H1 (cell line): ENCODE data around the gene TBC1D17. TPM values are rescaled to one million over a fixed set of nuclear protein-coding genes. Genes with fewer than 3 reads are reported as not detected.

Source experiments
- CTCF ChIA-PET: fragments of 300-600 bp; sonication (Branson Sonifier 250); formaldehyde crosslinking; loops from one replicate; lab custom pipeline; 2021; ENCODE audit not compliant: partially characterized antibody; lab: Charles Lee
- POLR2A ChIA-PET: fragments of 300-600 bp; sonication (Branson Sonifier 250); formaldehyde crosslinking; loops from one replicate; lab custom pipeline; 2021; ENCODE audit warnings: inconsistent platforms; ENCODE audit not compliant: partially characterized antibody; lab: Charles Lee
- DNase-seq, 2 experiments: peaks; one replicate each; pipeline versions ENCODE4 v3.0.0 to v3.0.0-alpha.2; 2010 to 2022; ENCODE audit warnings: low spot score in 2 of 2, low read depth in 1 of 2, mixed read lengths in 1 of 2
- FAIRE-seq: peaks from 2 replicates; lab custom pipeline; 2011; peaks lifted over from hg19 to GRCh38; lab: Jason Lieb, UNC
- H2AFZ ChIP-seq: 2 replicates; pipeline ENCODE4 v1.8.1; 2012; ENCODE audit warnings: low read length, inconsistent platforms
- H2AK5ac ChIP-seq: 2 replicates; pipeline ENCODE4 v1.6.1; 2013; ENCODE audit warnings: low read depth, low read length
- H2BK120ac ChIP-seq: replicated peaks from 2 replicates; pipeline ENCODE3; 2013; ENCODE audit warnings: low read depth, low read length, inconsistent platforms
- H2BK12ac ChIP-seq: 2 replicates; pipeline ENCODE4 v1.6.1; 2013; ENCODE audit warnings: low read depth, low read length
- H2BK15ac ChIP-seq: 2 replicates; pipeline ENCODE4 v1.6.1; 2013; ENCODE audit warnings: low read length
- H2BK20ac ChIP-seq: 2 replicates; pipeline ENCODE4 v1.6.1; 2013; ENCODE audit warnings: low read length
- H2BK5ac ChIP-seq: 2 replicates; pipeline ENCODE4 v1.6.1; 2013; ENCODE audit warnings: low read depth, low read length
- H3K14ac ChIP-seq: 2 replicates; pipeline ENCODE4 v1.6.1; 2013; ENCODE audit warnings: inconsistent platforms; ENCODE audit not compliant: insufficient read length
- H3K18ac ChIP-seq: 2 replicates; pipeline ENCODE4 v1.6.1; 2013; ENCODE audit warnings: low read length; ENCODE audit errors: extremely low read depth
- H3K23ac ChIP-seq: 2 replicates; pipeline ENCODE4 v1.6.1; 2013; ENCODE audit warnings: inconsistent platforms; ENCODE audit not compliant: insufficient read length
- H3K23me2 ChIP-seq: 2 replicates; pipeline ENCODE4 v1.6.1; 2013; ENCODE audit warnings: low read depth, low read length
- H3K27ac ChIP-seq: 2 replicates; pipeline ENCODE4 v1.6.1; 2011; ENCODE audit warnings: low read depth, low read length, inconsistent platforms
- H3K27me3 ChIP-seq, 4 experiments: replicated peaks in 1 of 4; 1 replicate in 1 of 4; 2 replicates in 3 of 4; pipeline versions ENCODE4 v1.6.1 to v1.8.1; 2011 to 2013; ENCODE audit warnings: low read length in 3 of 4, mild to moderate bottlenecking in 3 of 4, inconsistent platforms in 2 of 4, mixed read lengths in 2 of 4, moderate library complexity in 1 of 4; ENCODE audit not compliant: control insufficient read depth in 3 of 4, insufficient read depth in 3 of 4; ENCODE audit errors: extremely low read depth in 1 of 4
- H3K36me3 ChIP-seq, 4 experiments: 2 replicates each; pipeline versions ENCODE4 v1.6.1 to v1.8.1; 2011 to 2013; ENCODE audit warnings: mild to moderate bottlenecking in 4 of 4, low read length in 3 of 4, moderate library complexity in 2 of 4, control low read depth in 1 of 4, inconsistent platforms in 1 of 4; ENCODE audit not compliant: insufficient read depth in 4 of 4, control insufficient read depth in 2 of 4
- H3K4ac ChIP-seq: replicated peaks from 2 replicates; pipeline ENCODE3; 2013; ENCODE audit warnings: low read length, low read depth, mixed read lengths, inconsistent platforms; ENCODE audit not compliant: insufficient read length
- H3K4me1 ChIP-seq, 4 experiments: replicated peaks in 1 of 4; 1 replicate in 1 of 4; 2 replicates in 3 of 4; pipeline versions ENCODE4 v1.6.1 to v1.8.1; 2011 to 2013; ENCODE audit warnings: low read length in 3 of 4, inconsistent platforms in 2 of 4, mixed read lengths in 1 of 4; ENCODE audit not compliant: insufficient read depth in 4 of 4, control insufficient read depth in 3 of 4
- H3K4me2 ChIP-seq, 2 experiments: 2 replicates each; pipeline versions ENCODE4 v1.6.1 to v1.8.1; 2011 to 2013; ENCODE audit warnings: low read depth in 2 of 2, low read length in 2 of 2, control low read depth in 1 of 2, inconsistent platforms in 1 of 2, mild to moderate bottlenecking in 1 of 2; ENCODE audit not compliant: insufficient read depth in 1 of 2
- H3K4me3 ChIP-seq, 4 experiments: fragments of 200-600, 300-600 bp in 1 of 4; sonication (generic), shearing (Covaris generic), sonication (Bioruptor Twin) in 1 of 4; 2 replicates each; pipeline versions ENCODE4 v1.5.1 to v1.8.1; 2011 to 2016; ENCODE audit warnings: low read length in 4 of 4, low read depth in 3 of 4, control low read depth in 2 of 4, inconsistent platforms in 2 of 4, mild to moderate bottlenecking in 2 of 4, mixed read lengths in 1 of 4, moderate library complexity in 1 of 4; ENCODE audit not compliant: insufficient read depth in 2 of 4; ENCODE audit errors: extremely low read depth in 1 of 4
- H3K56ac ChIP-seq: replicated peaks from 2 replicates; pipeline ENCODE3; 2013; ENCODE audit warnings: low read depth, mild to moderate bottlenecking, mixed read lengths, low read length, inconsistent platforms; ENCODE audit not compliant: insufficient read length
- H3K79me1 ChIP-seq: 2 replicates; pipeline ENCODE4 v1.6.1; 2013; ENCODE audit warnings: low read depth, low read length, control low read depth
- H3K79me2 ChIP-seq, 2 experiments: 2 replicates each; pipeline versions ENCODE4 v1.6.1 to v1.8.1; 2012 to 2013; ENCODE audit warnings: low read length in 2 of 2, mild to moderate bottlenecking in 2 of 2, inconsistent platforms in 1 of 2; ENCODE audit not compliant: insufficient read depth in 2 of 2, control insufficient read depth in 1 of 2
- H3K9ac ChIP-seq, 4 experiments: replicated peaks in 1 of 4; 1 replicate in 1 of 4; 2 replicates in 3 of 4; pipeline versions ENCODE4 v1.6.1 to v1.8.1; 2011 to 2013; ENCODE audit warnings: low read depth in 3 of 4, low read length in 3 of 4, control low read depth in 2 of 4, mild to moderate bottlenecking in 2 of 4, moderate library complexity in 2 of 4, inconsistent platforms in 1 of 4; ENCODE audit errors: extremely low read depth in 1 of 4
- H3K9me3 ChIP-seq, 2 experiments: 2 replicates each; pipeline versions ENCODE4 v1.6.1 to v1.8.1; 2012 to 2013; ENCODE audit warnings: mild to moderate bottlenecking in 2 of 2, moderate library complexity in 2 of 2, control low read depth in 1 of 2, inconsistent platforms in 1 of 2, low read depth in 1 of 2, low read length in 1 of 2, mixed read lengths in 1 of 2; ENCODE audit not compliant: insufficient read depth in 2 of 2
- H4K20me1 ChIP-seq, 2 experiments: replicated peaks in 1 of 2; 2 replicates each; pipeline versions ENCODE3 to v1.8.1; 2011 to 2013; ENCODE audit warnings: inconsistent platforms in 2 of 2, low read length in 2 of 2, mild to moderate bottlenecking in 1 of 2; ENCODE audit not compliant: insufficient read depth in 2 of 2, control insufficient read depth in 1 of 2
- H4K5ac ChIP-seq: 2 replicates; pipeline ENCODE4 v1.6.1; 2013; ENCODE audit warnings: low read length, low read depth, mixed read lengths, inconsistent platforms; ENCODE audit not compliant: insufficient read length
- H4K8ac ChIP-seq: 2 replicates; pipeline ENCODE4 v1.8.0; 2013; ENCODE audit warnings: mild to moderate bottlenecking, moderate library complexity, low read length, inconsistent platforms; ENCODE audit not compliant: insufficient read depth; ENCODE audit errors: extremely low read depth
- H4K91ac ChIP-seq: replicated peaks from 2 replicates; pipeline ENCODE3; 2013; ENCODE audit warnings: low read length, mixed read lengths, inconsistent platforms; ENCODE audit not compliant: insufficient read length
- HDAC2 ChIP-seq, 2 experiments: fragments of 300-600 bp in 1 of 2; sonication (generic) in 1 of 2; IDR thresholded peaks; 2 replicates each; pipeline ENCODE4 v1.6.1; 2011 to 2012; ENCODE audit warnings: low read depth in 2 of 2, low read length in 2 of 2, mild to moderate bottlenecking in 2 of 2, moderate library complexity in 2 of 2, borderline replicate concordance in 1 of 2, inconsistent platforms in 1 of 2
- JUND ChIP-seq: IDR thresholded peaks from 2 replicates; pipeline ENCODE4 v1.6.1; 2011; ENCODE audit warnings: mild to moderate bottlenecking, improper control_type of control experiment, low read length
- WGBS, 2 experiments: shearing (Covaris generic) in 1 of 2; methylation state at CpG; one replicate each; pipeline versions ENCODE4 v1.1.6 to v1.1.7; 2013 to 2015; ENCODE audit warnings: low lambda C conversion rate in 2 of 2, mixed read lengths in 2 of 2, inconsistent platforms in 1 of 2, low coverage in 1 of 2, missing lambda C conversion rate in 1 of 2; ENCODE audit not compliant: insufficient replicate concordance in 2 of 2, insufficient coverage in 1 of 2, insufficient read length in 1 of 2; ENCODE audit errors: extremely low coverage in 1 of 2, missing lambda C conversion rate in 1 of 2; 5-methylcytosine and 5-hydroxymethylcytosine counted together
- polyA plus RNA-seq, 7 experiments: library from polyadenylated mRNA; depleted of rRNA in 3 of 7; stranded (reverse) in 5 of 7; unstranded in 2 of 7; fragments of >200 nt in 5 of 7; fragments of 200-250 nt in 2 of 7; gene quantifications; 1 replicate in 5 of 7; 2 replicates in 1 of 7; 4 replicates in 1 of 7; pipeline versions ENCODE4 v1.2.1 to v1.2.3, GENCODE V29; 2011 to 2013; ENCODE audit warnings: missing spikeins in 2 of 7, mixed read lengths in 2 of 7
- total RNA-seq: library from RNA; stranded (reverse); fragmentation: NEBNext Ultra II Directional; extraction: Animal tissue kit (Norgen Biotek cat#: 25700); gene quantifications from 2 replicates; pipeline ENCODE4 v1.2.1, GENCODE V29; 2021

The TBC1D17 gene
- total and polyA plus RNA-seq, 2 of the 8 experiments (the other 6 are each of a cell fraction or from before 2014, with no cell fraction given), result 30.3 to 44.9 TPM

DNA sequence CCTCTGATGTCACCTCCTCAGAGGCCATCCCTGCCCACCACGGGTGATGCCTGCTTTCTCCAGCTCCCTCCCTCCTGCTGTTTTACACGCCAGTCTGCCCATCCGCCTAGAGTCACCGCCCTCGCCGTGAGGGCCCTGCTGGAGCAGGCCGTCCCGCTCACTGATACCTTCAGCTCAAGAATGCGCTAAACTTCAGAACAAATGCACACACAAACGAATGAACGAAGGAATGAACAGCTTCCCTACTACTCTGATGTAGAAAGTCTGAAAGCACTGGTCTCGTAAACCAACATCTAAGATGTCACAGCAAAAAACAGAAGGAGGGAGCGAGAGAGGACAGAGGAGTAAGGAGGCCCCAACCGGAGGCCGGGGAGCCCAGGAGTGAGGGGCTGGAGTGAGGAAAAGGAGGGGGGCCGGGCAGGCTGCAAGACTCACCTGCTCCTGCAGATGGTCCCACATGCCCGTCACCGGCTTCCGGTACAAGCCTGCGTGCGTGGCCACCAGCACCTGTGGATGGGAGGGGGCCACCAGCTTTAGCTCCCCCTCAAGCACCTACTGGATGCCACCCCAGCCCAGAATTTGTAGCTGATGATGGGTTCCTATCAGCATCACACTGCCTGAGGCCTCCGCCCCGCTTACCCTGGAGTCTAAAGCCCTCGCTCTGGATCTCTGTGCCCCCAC, 14.1 kb upstream of the TBC1D17 start:
- no peak overlapping the region for H4K8ac ChIP-seq
- H3K56ac ChIP-seq, result no peak overlapping the region
- no peak overlapping the region for H2BK20ac ChIP-seq
- H2BK5ac ChIP-seq, result peak overlapping the region; percentile 55
- ChIA-PET CTCF (interaction anchor here (0.6 to 3.4 kb wide), 12 partner anchors 9 to 1124 kb away, joined by 3 to 13 read pairs (median 3); partner anchors contain the start of gene FUZ), POLR2A (interaction anchor here (0.7 to 12.4 kb wide), 11 partner anchors 10 to 293 kb away, joined by 3 to 247 read pairs (median 6); partner anchors contain the start of genes AKT1S1, PTOV1 and TBC1D17)
- no peak overlapping the region for H4K91ac ChIP-seq
- H3K27me3 ChIP-seq, result no peaks in the 10 kb centered on the region
- 0 out of 2 replicates have a peak overlapping the region, but pooled peaks have one; percentile 29 for H2BK15ac ChIP-seq
- no peak overlapping the region for H3K23ac ChIP-seq
- H3K14ac ChIP-seq, result no peak overlapping the region
- H4K20me1 ChIP-seq, result peaks cover 21 to 35% of the 10 kb centered on the region in 2 experiments
- H3K9me3 ChIP-seq, result no peaks in the 10 kb centered on the region
- no peak overlapping the region for H3K4me2 ChIP-seq
- no peak overlapping the region for H3K4me3 ChIP-seq
- no peak overlapping the region for H3K18ac ChIP-seq
- FAIRE-seq (no peak), DNase-seq (no peak)
- H3K9ac ChIP-seq, result no peak overlapping the region
- H3K23me2 ChIP-seq, result peaks cover 9% of the 10 kb centered on the region
- peaks cover 0 to 16% (median 4%) of the 10 kb centered on the region in 4 experiments; a peak in 5 of 7 replicates for H3K4me1 ChIP-seq
- H3K36me3 ChIP-seq, result peaks cover 23 to 52% (median 41%) of the 10 kb centered on the region in 4 experiments
- no peak overlapping the region for H2AK5ac ChIP-seq
- peaks cover 0 to 27% of the 10 kb centered on the region in 2 experiments; a peak in 2 of 4 replicates for H3K79me2 ChIP-seq
- H3K27ac ChIP-seq, result 0 out of 2 replicates have a peak overlapping the region, but pooled peaks have one; percentile 48
- no peak overlapping the region for H4K5ac ChIP-seq
- H2AFZ ChIP-seq, result no peak overlapping the region
- 91% methylated on average over 24 of the region's 24 CpGs; no CpG with 5 or more reads in 1 of the 2 experiments for WGBS, 2 experiments
- TF ChIP-seq HDAC2 (IDR thresholded peaks at IDR 0.05; ENCODE audit: borderline replicate concordance in 1 of 2, low read depth in 2 of 2, low read length in 2 of 2) (0 out of 4 replicates have a peak, but pooled peaks of 1 of the 2 experiments have one; percentile 3), JUND (no peak)
- TF ChIP-seq, all 59 proteins: peak for 1
- Histone ChIP-seq H2BK120ac (no peak overlapping the region), H2BK12ac (0 out of 2 replicates have a peak overlapping the region, but pooled peaks have one; percentile 27), H3K79me1 (peaks cover 11% of the 10 kb centered on the region), H3K4ac (no peak overlapping the region)
